Caco-2 (cell line): ENCODE data around the gene RETREG1. TPM values are rescaled to one million over a fixed set of nuclear protein-coding genes. Genes with fewer than 3 reads are reported as not detected.

ENCODE experiments used
- BruUV-seq: library from RNA; stranded (reverse); fragments of 400-500 nt; replicated peaks from 2 replicates; lab custom pipeline; 2021; lab: Mats Ljungman, UMichigan
- CTCF ChIA-PET: fragments of 300-600 bp; sonication (Branson Sonifier 250); formaldehyde crosslinking; loops from one replicate; lab custom pipeline; 2022; ENCODE audit warnings: antibody characterized with exemption; lab: Charles Lee
- POLR2A ChIA-PET: fragments of 300-600 bp; sonication (Branson Sonifier 250); formaldehyde crosslinking; loops from one replicate; lab custom pipeline; 2022; ENCODE audit warnings: antibody characterized with exemption; lab: Charles Lee
- DNase-seq, 2 experiments: peaks; one replicate each; pipeline versions ENCODE4 v3.0.0 to v3.0.0-alpha.2; 2020 to 2022
- H3K27me3 ChIP-seq: replicated peaks from 2 replicates; pipeline ENCODE4 v1.6.0; 2011; ENCODE audit warnings: low read length; ENCODE audit not compliant: control insufficient read depth, insufficient read depth
- H3K36me3 ChIP-seq: 2 replicates; pipeline ENCODE4 v1.5.1; 2011; ENCODE audit warnings: low read length; ENCODE audit not compliant: control insufficient read depth, insufficient read depth
- H3K4me1 ChIP-seq: fragments of 250-450 bp; sonication (Bioruptor Pico); 2 replicates; pipeline ENCODE4 v1.5.1; 2020; ENCODE audit warnings: mild to moderate bottlenecking
- H3K4me3 ChIP-seq: 2 replicates; pipeline ENCODE4 v1.5.1; 2011; ENCODE audit warnings: low read depth, mild to moderate bottlenecking, control low read depth, low read length
- H3K9me3 ChIP-seq: fragments of 250-450 bp; sonication (Bioruptor Pico); 2 replicates; pipeline ENCODE4 v1.5.1; 2020; ENCODE audit warnings: mild to moderate bottlenecking, moderate library complexity
- H3K27ac Mint-ChIP-seq: one replicate; pipeline ENCODE4 v1.8.0; 2022; ENCODE audit warnings: mixed read lengths; ENCODE audit not compliant: unreplicated experiment
- H3K27me3 Mint-ChIP-seq: one replicate; pipeline ENCODE4 v1.8.0; 2022; ENCODE audit warnings: mixed read lengths; ENCODE audit not compliant: insufficient read depth, unreplicated experiment
- H3K36me3 Mint-ChIP-seq: one replicate; pipeline ENCODE4 v1.8.0; 2022; ENCODE audit warnings: mild to moderate bottlenecking, mixed read lengths; ENCODE audit not compliant: insufficient read depth, unreplicated experiment
- H3K4me1 Mint-ChIP-seq: one replicate; pipeline ENCODE4 v1.8.0; 2022; ENCODE audit warnings: low read depth, mixed read lengths; ENCODE audit not compliant: unreplicated experiment
- H3K4me3 Mint-ChIP-seq: one replicate; pipeline ENCODE4 v1.8.0; 2022; ENCODE audit warnings: mild to moderate bottlenecking, moderate library complexity, mixed read lengths; ENCODE audit not compliant: unreplicated experiment
- H3K9me3 Mint-ChIP-seq: one replicate; pipeline ENCODE4 v1.8.0; 2022; ENCODE audit warnings: mixed read lengths; ENCODE audit not compliant: unreplicated experiment
- CTCF ChIP-seq, 2 experiments: fragments of 200-600 bp in 1 of 2; IDR thresholded peaks; 1 replicate in 1 of 2; 2 replicates in 1 of 2; pipeline versions ENCODE4 v1.5.1 to v1.8.0; 2011 to 2022; ENCODE audit warnings: antibody characterized with exemption in 1 of 2, control low read depth in 1 of 2, inconsistent platforms in 1 of 2, low read depth in 1 of 2, low read length in 1 of 2, mild to moderate bottlenecking in 1 of 2, moderate library complexity in 1 of 2; ENCODE audit not compliant: insufficient read depth in 1 of 2, severe bottlenecking in 1 of 2, unreplicated experiment in 1 of 2
- intact Hi-C: fragments of 100-400 bp; cut with micrococcal nuclease; formaldehyde crosslinking; loops from one replicate; pipeline ENCODE4 v1.10.0; 2022; ENCODE audit not compliant: unreplicated experiment
- total RNA-seq: library from RNA; stranded (reverse); gene quantifications from 2 replicates; pipeline ENCODE4 v1.2.3, GENCODE V29; 2022

RETREG1 gene
- total RNA-seq, 1 experiment from 2014 or later, result 15.1 TPM

GRCh38 chr5:16457451-16457850 is 159.3 kb downstream of the RETREG1 start:
- intact Hi-C loops, result loop anchor here (5.0 to 10.0 kb wide), 2 partner anchors 125 to 213 kb away; no protein-coding TSS in a partner anchor
- H3K27me3 Mint-ChIP-seq, result no peaks in the 10 kb centered on the region
- CTCF ChIA-PET, result interaction anchor here (2.2 to 4.0 kb wide), 2 partner anchors 209 to 297 kb away, joined by 6 to 51 read pairs; no protein-coding TSS in a partner anchor
- Histone ChIP-seq H3K27me3 (no peaks in the 10 kb centered on the region), H3K4me3 (no peak overlapping the region), H3K9me3 (no peaks in the 10 kb centered on the region), H3K4me1 (peaks cover 11% of the 10 kb centered on the region; the same call in 1 of the 2 replicates), H3K36me3 (peaks cover 4% of the 10 kb centered on the region)
- no TSS peak for BruUV-seq
- no peak overlapping the region for H3K4me3 Mint-ChIP-seq
- peaks cover 80% of the 10 kb centered on the region for H3K36me3 Mint-ChIP-seq
- POLR2A ChIA-PET, result no interaction called here
- H3K27ac Mint-ChIP-seq, result no peak overlapping the region
- H3K4me1 Mint-ChIP-seq, result peaks cover 33% of the 10 kb centered on the region
- DNase-seq, result peak in 1 of 2 experiments; percentile 21
- no peak for TF ChIP-seq CTCF (IDR thresholded peaks at IDR 0.05; ENCODE audit: insufficient read depth in 1 of 2, low read depth in 1 of 2, low read length in 1 of 2, severe bottlenecking in 1 of 2, unreplicated experiment in 1 of 2)
- H3K9me3 Mint-ChIP-seq, result no peaks in the 10 kb centered on the region

GRCh38 chr5:16456103-16456832 is 160.5 kb downstream of the RETREG1 start:
- H3K27me3 ChIP-seq, result no peaks in the 10 kb centered on the region
- peaks cover 23% of the 10 kb centered on the region for H3K4me1 Mint-ChIP-seq
- no peaks in the 10 kb centered on the region for H3K4me1 ChIP-seq
- no peaks in the 10 kb centered on the region for H3K9me3 ChIP-seq
- ChIA-PET POLR2A (no interaction called here), CTCF (interaction anchor here (0.6 to 4.0 kb wide), 10 partner anchors 9 to 760 kb away, joined by 3 to 51 read pairs (median 4); no protein-coding TSS in a partner anchor)
- intact Hi-C loops, result loop anchor here (1.0 to 10.0 kb wide), 3 partner anchors 124 to 296 kb away; no protein-coding TSS in a partner anchor
- no peaks in the 10 kb centered on the region for H3K27me3 Mint-ChIP-seq
- H3K36me3 ChIP-seq, result peaks cover 2% of the 10 kb centered on the region
- no peak overlapping the region for H3K27ac Mint-ChIP-seq
- no TSS peak for BruUV-seq
- DNase-seq, result peak in 1 of 2 experiments; percentile 60
- no peaks in the 10 kb centered on the region for H3K9me3 Mint-ChIP-seq
- no peak overlapping the region for H3K4me3 ChIP-seq
- peaks cover 78% of the 10 kb centered on the region for H3K36me3 Mint-ChIP-seq
- TF ChIP-seq CTCF (IDR thresholded peaks at IDR 0.05; ENCODE audit: insufficient read depth in 1 of 2, low read depth in 1 of 2, low read length in 1 of 2, severe bottlenecking in 1 of 2, unreplicated experiment in 1 of 2), result peak; percentile 51 to 73
- H3K4me3 Mint-ChIP-seq, result no peak overlapping the region

GRCh38 chr5:16455668-16456067 is 161.1 kb downstream of the RETREG1 start:
- H3K27me3 Mint-ChIP-seq, result no peaks in the 10 kb centered on the region
- ChIA-PET POLR2A (no interaction called here), CTCF (interaction anchor here (0.5 to 4.0 kb wide), 10 partner anchors 8 to 761 kb away, joined by 3 to 51 read pairs (median 4); no protein-coding TSS in a partner anchor)
- no peak overlapping the region for H3K4me3 Mint-ChIP-seq
- peaks cover 17% of the 10 kb centered on the region for H3K4me1 Mint-ChIP-seq
- peaks cover 78% of the 10 kb centered on the region for H3K36me3 Mint-ChIP-seq
- H3K4me1 ChIP-seq, result no peaks in the 10 kb centered on the region
- no peaks in the 10 kb centered on the region for H3K27me3 ChIP-seq
- no peaks in the 10 kb centered on the region for H3K36me3 ChIP-seq
- BruUV-seq, result no TSS peak
- no peaks in the 10 kb centered on the region for H3K9me3 Mint-ChIP-seq
- intact Hi-C loops, result loop anchor here (1.0 to 10.0 kb wide), 3 partner anchors 123 to 295 kb away; no protein-coding TSS in a partner anchor
- no peak overlapping the region for H3K27ac Mint-ChIP-seq
- TF ChIP-seq CTCF (IDR thresholded peaks at IDR 0.05; ENCODE audit: insufficient read depth in 1 of 2, low read depth in 1 of 2, low read length in 1 of 2, severe bottlenecking in 1 of 2, unreplicated experiment in 1 of 2), result no peak
- no peaks in the 10 kb centered on the region for H3K9me3 ChIP-seq
- no peak for DNase-seq
- no peak overlapping the region for H3K4me3 ChIP-seq
